ENCODE measurements around the gene SLC6A12.
"Not testable (repeated sequence)": the region's sequence is repeated elsewhere in the genome, so short reads cannot be mapped to it uniquely, and the experiment has no call there.

SLC6A12 gene

GRCh38 chr12:234019-234418, 20.1 kb upstream of the SLC6A12 start:
- DNase-seq: no peak

- no peak for DNase-seq
Measured at GRCh38 chr12:233615-233968, 19.6 kb upstream of the SLC6A12 start.

GRCh38 chr12:232731-233614, 19.0 kb upstream of the SLC6A12 start:
- peak; percentile 57 for DNase-seq

- DNase-seq: no peak
Measured at GRCh38 chr12:230925-231671, 17.1 kb upstream of the SLC6A12 start.

GRCh38 chr12:229441-230191, 15.7 kb upstream of the SLC6A12 start:
- no peak for DNase-seq

- no peak for DNase-seq
Measured at GRCh38 chr12:228846-229200, 14.9 kb upstream of the SLC6A12 start.

- DNase-seq: no peak
Measured at GRCh38 chr12:227923-228845, 14.2 kb upstream of the SLC6A12 start.

GRCh38 chr12:227286-227915, 13.4 kb upstream of the SLC6A12 start:
- DNase-seq: no peak

GRCh38 chr12:226401-226800, 12.4 kb upstream of the SLC6A12 start:
- no peak for DNase-seq

GRCh38 chr12:225012-225411, 11.1 kb upstream of the SLC6A12 start:
- DNase-seq: no peak

- DNase-seq: no peak
Measured at GRCh38 chr12:224330-224729, 10.4 kb upstream of the SLC6A12 start.

- DNase-seq: no peak
Measured at GRCh38 chr12:223841-224240, 9.9 kb upstream of the SLC6A12 start.

- no peak for DNase-seq
Measured at GRCh38 chr12:221736-222135, 7.8 kb upstream of the SLC6A12 start.

- no peak for DNase-seq
Measured at GRCh38 chr12:220946-221550, 7.1 kb upstream of the SLC6A12 start.

GRCh38 chr12:220491-220890, 6.5 kb upstream of the SLC6A12 start:
- no peak for DNase-seq

GRCh38 chr12:219891-220352, 6.0 kb upstream of the SLC6A12 start:
- DNase-seq: peak; percentile 96

GRCh38 chr12:218728-219590, 5.0 kb upstream of the SLC6A12 start:
- DNase-seq: no peak

- no peak for DNase-seq
Measured at GRCh38 chr12:218221-218620, 4.3 kb upstream of the SLC6A12 start.

GRCh38 chr12:217029-217428, 3.1 kb upstream of the SLC6A12 start:
- DNase-seq: not testable (repeated sequence)

GRCh38 chr12:215116-215515, 1.2 kb upstream of the SLC6A12 start:
- no peak for DNase-seq
